Thoracic aorta (tissue), 2 donors: Measurements from ENCODE around the gene CILP2. TPM values are rescaled to one million over a fixed set of nuclear protein-coding genes. Genes with fewer than 3 reads are reported as not detected.
A peak's percentile ranks its signal among the peaks of the same experiment; 100 is the strongest.

Source experiments
- ATAC-seq: fragments of 150-250 bp; one replicate; pipeline ENCODE4 v1.8.0; 2017; ENCODE audit warnings: low read depth; ENCODE audit not compliant: insufficient number of reproducible peaks, low FRiP score
- DNase-seq: peaks from one replicate; pipeline ENCODE4 v3.0.0-alpha.2; 2020; ENCODE audit warnings: low spot score
- H3K27ac ChIP-seq, 2 donors: fragments of 200-600 bp; sonication (generic); 1 replicate in 1 of 2; 2 replicates in 1 of 2; pipeline ENCODE4 v1.5.1; 2016; ENCODE audit warnings: mild to moderate bottlenecking in 2 of 2, moderate library complexity in 2 of 2
- H3K27me3 ChIP-seq: fragments of 200-600 bp; sonication (generic); replicated peaks from 2 replicates; pipeline ENCODE4 v1.6.0; 2016; ENCODE audit warnings: mild to moderate bottlenecking; ENCODE audit not compliant: insufficient read depth
- H3K36me3 ChIP-seq: fragments of 200-600 bp; sonication (generic); one replicate; pipeline ENCODE4 v1.5.1; 2016
- H3K4me1 ChIP-seq, 2 donors: fragments of 200-600 bp; sonication (generic); 1 replicate in 1 of 2; 2 replicates in 1 of 2; pipeline versions ENCODE4 v1.5.1 to v1.6.0; 2016; ENCODE audit warnings: low read depth in 2 of 2, mild to moderate bottlenecking in 1 of 2; ENCODE audit not compliant: control insufficient read depth in 1 of 2
- H3K4me3 ChIP-seq: fragments of 200-600 bp; sonication (generic); 2 replicates; pipeline ENCODE4 v1.5.1; 2016; ENCODE audit warnings: mild to moderate bottlenecking
- H3K9me3 ChIP-seq: fragments of 200-600 bp; sonication (generic); 2 replicates; pipeline ENCODE4 v1.5.1; 2016
- CTCF ChIP-seq: fragments of 200-600 bp; sonication (generic); IDR thresholded peaks from one replicate; pipeline ENCODE4 v1.5.1; 2019; ENCODE audit warnings: antibody characterized with exemption
- total RNA-seq, 2 donors: library from RNA; depleted of rRNA; stranded (reverse); fragments of >200 nt; gene quantifications; one replicate each; pipeline versions ENCODE4 v1.1.0 to v1.2.3, GENCODE V29; 2016

Gene CILP2
- total RNA-seq = 1 to 10 TPM in 1 of 2 donors, under 1 TPM in 1; 0.81 to 1.5 TPM

- ATAC-seq (no peak), DNase-seq (no peak)
- Histone ChIP-seq H3K9me3 (no peaks in the 10 kb centered on the region), H3K4me3 (peak within 1 kb of the TSS; percentile 55), H3K36me3 (no peaks in the 10 kb centered on the region), H3K4me1 (peaks cover 4 to 32% of the 10 kb centered on the region in 2 donors), H3K27me3 (no peaks in the 10 kb centered on the region), H3K27ac (no peak within 1 kb of the TSS)
- no peak for TF ChIP-seq CTCF
Measured at GRCh38 chr19:19538061-19538784, at the start of gene CILP2. Gene CILP2 (plus strand): TSS chr19:19538265. CDS start chr19:19538350, 85 bp downstream.

GRCh38 chr19:19488875-19489690 is 49.0 kb upstream of the CILP2 start:
- H3K4me1 ChIP-seq = peaks cover 23 to 38% of the 10 kb centered on the region in 2 donors
- H3K36me3 ChIP-seq = peaks cover 16% of the 10 kb centered on the region
- peak overlapping the region; percentile 56 for H3K4me3 ChIP-seq
- no peaks in the 10 kb centered on the region for H3K27me3 ChIP-seq
- H3K27ac ChIP-seq = peak overlapping the region; percentile 90 to 93
- TF ChIP-seq CTCF = no peak
- DNase-seq (peak; percentile 77), ATAC-seq (peak; percentile 69)
- H3K9me3 ChIP-seq = no peaks in the 10 kb centered on the region

DNA sequence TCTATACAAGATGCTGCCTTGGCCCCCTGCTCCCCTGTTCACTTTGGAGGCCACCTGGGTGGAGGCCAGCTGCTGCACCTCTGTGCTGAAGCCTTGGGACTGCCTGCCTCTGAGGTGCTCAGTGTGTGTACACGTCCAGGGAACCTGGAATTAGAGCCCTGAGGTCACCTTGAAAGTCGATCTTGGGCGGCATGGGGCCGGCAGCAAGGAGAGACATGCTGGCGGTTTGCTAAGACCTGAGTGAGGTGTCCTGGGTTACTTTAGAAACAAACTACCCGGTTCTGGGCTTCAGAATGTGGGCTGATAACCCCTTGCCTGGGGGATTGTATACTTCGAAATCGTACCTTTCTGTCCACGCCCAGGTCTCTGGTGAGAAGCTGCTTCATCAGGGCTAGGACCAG is 48.3 kb upstream of the CILP2 start:
- H3K27me3 ChIP-seq = no peaks in the 10 kb centered on the region
- H3K4me3 ChIP-seq = peak overlapping the region; percentile 56
- no peaks in the 10 kb centered on the region for H3K9me3 ChIP-seq
- TF ChIP-seq CTCF = no peak
- H3K27ac ChIP-seq = peak overlapping the region; percentile 90 to 93
- H3K36me3 ChIP-seq = peaks cover 22% of the 10 kb centered on the region
- no peak for ATAC-seq
- DNase-seq = no peak
- peaks cover 23 to 36% of the 10 kb centered on the region in 2 donors for H3K4me1 ChIP-seq

- peaks cover 23 to 32% of the 10 kb centered on the region in 2 donors for H3K4me1 ChIP-seq
- no peaks in the 10 kb centered on the region for H3K27me3 ChIP-seq
- H3K36me3 ChIP-seq = peaks cover 22% of the 10 kb centered on the region
- H3K9me3 ChIP-seq = no peaks in the 10 kb centered on the region
- ATAC-seq = peak; percentile 68
- DNase-seq = peak; percentile 50
- peak overlapping the region; percentile 56 for H3K4me3 ChIP-seq
- H3K27ac ChIP-seq = peak overlapping the region; percentile 90 to 93
- peak; percentile 82 for TF ChIP-seq CTCF
Measured at GRCh38 chr19:19490214-19490968, 47.7 kb upstream of the CILP2 start.
